Neuron (in vitro differentiated cells): ENCODE results near the gene PCDHB12.

Experiments
- H2AFZ ChIP-seq: one replicate; pipeline ENCODE4 v1.6.1; 2013; ENCODE audit warnings: low read depth, mild to moderate bottlenecking, inconsistent platforms, low read length, moderate library complexity
- H3K27me3 ChIP-seq: one replicate; pipeline ENCODE4 v1.6.1; 2013; ENCODE audit warnings: low read length; ENCODE audit not compliant: insufficient read depth
- H3K36me3 ChIP-seq: one replicate; pipeline ENCODE4 v1.6.1; 2013; ENCODE audit warnings: low read length; ENCODE audit not compliant: insufficient read depth
- H3K4me1 ChIP-seq: one replicate; pipeline ENCODE4 v1.6.1; 2013; ENCODE audit warnings: low read length; ENCODE audit not compliant: insufficient read depth
- H3K4me3 ChIP-seq: 2 replicates; pipeline ENCODE4 v1.5.1; 2013; ENCODE audit warnings: mild to moderate bottlenecking, low read length, moderate library complexity
- H3K9me3 ChIP-seq: one replicate; pipeline ENCODE4 v1.6.1; 2013; ENCODE audit warnings: low read length

Gene PCDHB12

GRCh38 chr5:141260458-141261237 is 52.1 kb downstream of the PCDHB12 start:
- Histone ChIP-seq H2AFZ (no peak overlapping the region), H3K4me3 (no peak overlapping the region), H3K4me1 (no peaks in the 10 kb centered on the region), H3K36me3 (no peaks in the 10 kb centered on the region), H3K9me3 (peaks cover 32% of the 10 kb centered on the region), H3K27me3 (no peaks in the 10 kb centered on the region)

- no peaks in the 10 kb centered on the region for H3K27me3 ChIP-seq
- H3K4me1 ChIP-seq: no peaks in the 10 kb centered on the region
- H3K36me3 ChIP-seq: no peaks in the 10 kb centered on the region
- H3K4me3 ChIP-seq: no peak overlapping the region
- H2AFZ ChIP-seq: no peak overlapping the region
- peaks cover 37% of the 10 kb centered on the region for H3K9me3 ChIP-seq
These were observed 52.7 kb downstream of the PCDHB12 start for GRCh38 chr5:141261238-141261546.
